ENCODE data around the gene LUC7L2.
"Not testable (repeated sequence)": the region's sequence is repeated elsewhere in the genome, so short reads cannot be mapped to it uniquely, and the experiment has no call there.

Gene LUC7L2

GRCh38 chr7:139396323-139396951 lies 36.7 kb downstream of the LUC7L2 start:
- DNase-seq (ENCODE audit: low read depth in 3 of 3): no peak

GRCh38 chr7:139397192-139397591 lies 37.5 kb downstream of the LUC7L2 start:
- no peak for DNase-seq (ENCODE audit: low read depth in 3 of 3)

- no peak for DNase-seq (ENCODE audit: low read depth in 3 of 3)
Measured at GRCh38 chr7:139403601-139404000, 43.9 kb downstream of the LUC7L2 start.

GRCh38 chr7:139407555-139407954 lies 47.9 kb downstream of the LUC7L2 start:
- DNase-seq (ENCODE audit: low read depth in 3 of 3): no peak

- DNase-seq (ENCODE audit: low read depth in 3 of 3): not testable (repeated sequence)
Measured at GRCh38 chr7:139414743-139415402, 55.2 kb downstream of the LUC7L2 start.

- no peak for DNase-seq (ENCODE audit: low read depth in 3 of 3)
Measured at GRCh38 chr7:139416405-139416804, 56.7 kb downstream of the LUC7L2 start.

GRCh38 chr7:139417478-139417877 lies 57.8 kb downstream of the LUC7L2 start:
- DNase-seq (ENCODE audit: low read depth in 3 of 3): no peak

- no peak for DNase-seq (ENCODE audit: low read depth in 3 of 3)
Measured at GRCh38 chr7:139421123-139421522, 61.4 kb downstream of the LUC7L2 start.

- no peak for DNase-seq (ENCODE audit: low read depth in 3 of 3)
Measured at GRCh38 chr7:139422126-139422525, 62.4 kb downstream of the LUC7L2 start.

- DNase-seq (ENCODE audit: low read depth in 3 of 3): no peak
Measured at GRCh38 chr7:139423091-139423490, 63.4 kb downstream of the LUC7L2 start.

- no peak for DNase-seq (ENCODE audit: low read depth in 3 of 3)
Measured at GRCh38 chr7:139424004-139424403, 64.3 kb downstream of the LUC7L2 start.

- not testable (repeated sequence) for DNase-seq (ENCODE audit: low read depth in 3 of 3)
Measured at GRCh38 chr7:139425701-139426100, 66.0 kb downstream of the LUC7L2 start.

- no peak for DNase-seq (ENCODE audit: low read depth in 3 of 3)
Measured at GRCh38 chr7:139426258-139427028, 66.7 kb downstream of the LUC7L2 start.

- DNase-seq (ENCODE audit: low read depth in 3 of 3): no peak
Measured at GRCh38 chr7:139427029-139427420, 67.3 kb downstream of the LUC7L2 start.

- DNase-seq (ENCODE audit: low read depth in 3 of 3): no peak
Measured at GRCh38 chr7:139427788-139428187, 68.1 kb downstream of the LUC7L2 start.

GRCh38 chr7:139429735-139430134 lies 70.0 kb downstream of the LUC7L2 start:
- DNase-seq (ENCODE audit: low read depth in 3 of 3): not testable (repeated sequence)

GRCh38 chr7:139430443-139430842 lies 70.7 kb downstream of the LUC7L2 start:
- no peak for DNase-seq (ENCODE audit: low read depth in 3 of 3)

- DNase-seq (ENCODE audit: low read depth in 3 of 3): no peak
Measured at GRCh38 chr7:139431010-139431409, 71.3 kb downstream of the LUC7L2 start.

- no peak for DNase-seq (ENCODE audit: low read depth in 3 of 3)
Measured at GRCh38 chr7:139431459-139431858, 71.8 kb downstream of the LUC7L2 start.

GRCh38 chr7:139436806-139437205 lies 77.1 kb downstream of the LUC7L2 start:
- no peak for DNase-seq (ENCODE audit: low read depth in 3 of 3)

- DNase-seq (ENCODE audit: low read depth in 3 of 3): no peak
Measured at GRCh38 chr7:139439375-139439774, 79.7 kb downstream of the LUC7L2 start.

GRCh38 chr7:139441961-139442360 lies 82.3 kb downstream of the LUC7L2 start:
- DNase-seq (ENCODE audit: low read depth in 3 of 3): no peak
